Stimulated activated naive CD4-positive, alpha-beta T cell (primary cell): Measurements from ENCODE around the gene ATG16L1.
A peak's percentile ranks its signal among the peaks of the same experiment; 100 is the strongest.

Source experiments
- DNase-seq, 6 experiments: peaks; one replicate each; lab custom pipeline; 2025; lab: John Stamatoyannopoulos, UW

ATG16L1 gene

DNA sequence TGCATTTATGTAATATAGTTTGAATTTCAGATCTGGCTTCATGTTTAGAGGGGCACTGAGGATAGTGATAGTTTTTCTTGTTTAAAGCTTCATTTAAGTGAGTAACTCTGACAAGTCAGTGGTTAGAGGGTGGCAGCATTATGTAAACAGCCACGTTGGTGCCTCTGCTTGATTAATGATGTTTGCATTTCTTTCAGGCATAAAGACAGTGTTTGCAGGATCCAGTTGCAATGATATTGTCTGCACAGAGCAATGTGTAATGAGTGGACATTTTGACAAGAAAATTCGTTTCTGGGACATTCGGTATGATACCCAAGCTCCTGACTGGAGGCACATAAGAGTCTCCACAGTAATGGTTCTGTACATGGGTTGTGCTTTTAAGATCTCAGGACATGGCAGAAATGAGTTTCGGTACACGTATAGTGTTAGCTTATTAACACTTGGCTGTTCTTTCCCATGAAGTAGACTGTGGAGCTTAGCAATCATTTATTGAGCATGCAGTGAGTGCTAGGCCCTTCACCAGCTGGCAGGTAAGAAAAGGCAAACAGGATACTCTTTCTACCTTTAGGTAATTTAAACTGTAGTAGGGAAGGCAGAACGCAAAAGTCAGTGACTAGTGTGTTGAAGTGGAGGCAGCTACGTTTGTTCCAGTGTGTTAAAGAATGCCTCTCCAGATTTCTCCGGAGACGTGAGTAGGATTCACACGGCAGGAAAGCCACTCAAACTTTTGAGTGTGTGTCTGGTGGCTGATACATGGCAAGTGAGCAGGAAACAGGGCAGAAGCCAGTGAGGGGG is 38.8 kb downstream of the ATG16L1 start:
- no peak for DNase-seq

DNA sequence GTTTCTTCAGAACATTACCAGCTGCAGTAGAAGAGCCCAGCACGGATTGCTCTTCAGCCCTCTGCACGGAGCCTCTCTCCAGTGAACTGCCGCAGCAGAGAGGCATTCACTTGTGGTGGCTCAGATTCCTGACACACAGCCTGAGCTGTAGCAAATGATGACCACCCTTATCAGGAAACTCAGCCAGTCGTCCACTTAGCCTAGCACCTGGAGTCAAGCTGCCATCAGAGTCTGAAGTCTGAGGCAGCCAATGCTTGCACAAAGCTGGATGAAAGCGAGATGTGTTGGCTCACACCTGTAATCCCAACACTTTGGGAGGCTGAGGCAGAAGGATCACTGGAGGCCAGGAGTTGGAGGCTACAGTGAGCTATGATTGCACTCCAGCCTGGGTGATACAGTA is 44.4 kb downstream of the ATG16L1 start:
- no peak for DNase-seq

DNA sequence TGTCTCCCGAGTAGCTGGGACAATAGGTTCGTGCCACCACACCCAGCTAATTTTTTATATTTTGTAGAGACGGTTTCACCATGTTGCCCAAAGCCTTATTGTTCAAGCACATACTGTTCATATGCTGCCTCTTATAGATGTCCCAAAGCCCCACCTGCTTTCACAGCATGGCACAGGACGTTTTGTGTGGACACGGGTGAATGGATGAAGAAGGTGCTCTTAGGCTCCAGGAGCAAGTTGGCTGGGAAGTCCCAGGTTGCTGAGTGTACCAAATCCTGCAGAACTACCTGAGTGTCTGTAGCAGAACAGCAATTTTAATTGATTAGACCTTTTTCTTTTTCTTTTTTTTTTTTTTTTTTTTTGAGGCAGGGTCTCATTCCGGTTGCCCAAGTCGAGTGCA is 45.6 kb downstream of the ATG16L1 start:
- DNase-seq: no peak

DNA sequence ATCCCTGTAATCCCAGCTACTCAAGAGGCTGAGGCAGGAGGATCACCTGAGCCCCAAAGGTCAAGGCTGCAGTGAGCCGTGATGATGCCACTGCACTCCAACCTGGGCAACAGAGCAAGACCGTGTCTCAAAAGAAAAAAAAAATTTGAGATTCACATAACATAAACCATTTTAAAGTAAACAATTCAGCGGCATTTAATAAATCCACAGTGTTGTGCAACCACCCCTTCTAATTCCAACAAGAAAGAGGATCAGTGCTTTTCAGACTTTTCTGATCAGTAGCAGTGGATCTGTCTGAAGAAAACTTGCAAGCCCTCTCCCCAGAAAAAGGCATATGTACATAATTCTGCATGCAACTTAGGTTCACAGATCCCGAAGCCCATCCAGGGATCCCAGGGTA is 48.9 kb downstream of the ATG16L1 start:
- DNase-seq: no peak

DNA sequence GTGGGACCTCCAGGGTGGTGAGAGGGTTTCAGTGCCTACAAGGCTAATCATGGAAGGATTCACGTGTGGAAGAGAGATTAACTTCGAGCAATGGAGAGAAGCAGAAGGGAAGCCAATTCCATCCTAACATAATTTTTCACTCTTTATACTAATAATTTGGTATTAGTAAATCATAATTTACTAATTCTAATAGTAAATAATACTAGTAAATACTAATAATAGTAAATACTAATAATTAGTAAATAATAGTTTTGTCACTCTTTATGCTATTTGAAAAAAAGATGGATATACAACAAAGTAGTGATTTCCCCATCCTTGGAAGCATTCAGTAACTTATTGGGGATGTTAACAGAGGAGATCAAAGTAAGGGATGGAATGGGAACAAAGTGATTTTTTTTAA is 49.8 kb downstream of the ATG16L1 start:
- DNase-seq: no peak

DNA sequence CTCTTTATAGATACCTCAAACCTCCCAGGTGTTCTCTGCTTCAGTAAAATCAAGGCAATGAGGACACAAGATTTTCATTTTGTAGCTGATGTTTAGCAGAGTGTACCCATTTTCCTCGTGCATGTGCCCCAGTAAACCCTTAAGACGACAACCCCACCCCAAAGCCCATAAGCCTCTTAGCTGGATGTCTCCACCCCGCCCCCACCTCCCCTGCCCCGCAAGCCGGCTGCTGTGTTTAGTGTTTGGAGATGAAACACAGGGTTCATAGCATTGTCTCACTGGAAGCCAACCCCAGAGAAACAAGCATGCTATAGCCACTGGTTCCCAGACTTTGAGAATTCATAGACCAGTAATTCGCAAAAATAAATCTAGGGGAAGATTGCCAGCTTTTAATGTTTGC is 50.3 kb downstream of the ATG16L1 start:
- DNase-seq: no peak

DNA sequence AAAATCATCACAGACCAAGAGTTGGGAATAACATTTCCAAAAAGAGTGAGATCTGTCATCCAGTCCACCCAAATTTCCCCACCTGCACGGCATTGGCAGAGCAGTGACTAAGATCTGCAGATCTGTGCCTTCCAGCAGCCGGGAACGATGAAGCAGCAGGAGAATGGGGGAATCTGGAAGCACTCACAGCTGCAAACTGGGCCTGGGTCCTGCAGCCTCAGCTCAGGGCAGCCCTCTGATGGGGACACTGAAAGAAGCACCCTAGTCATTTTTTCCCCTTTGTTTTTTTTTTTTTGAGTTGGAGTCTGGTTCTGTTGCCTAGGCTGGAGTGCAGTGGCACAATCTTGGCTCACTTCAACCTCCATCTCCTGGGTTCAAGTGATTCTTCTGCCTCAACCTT is 51.8 kb downstream of the ATG16L1 start:
- no peak for DNase-seq

DNA sequence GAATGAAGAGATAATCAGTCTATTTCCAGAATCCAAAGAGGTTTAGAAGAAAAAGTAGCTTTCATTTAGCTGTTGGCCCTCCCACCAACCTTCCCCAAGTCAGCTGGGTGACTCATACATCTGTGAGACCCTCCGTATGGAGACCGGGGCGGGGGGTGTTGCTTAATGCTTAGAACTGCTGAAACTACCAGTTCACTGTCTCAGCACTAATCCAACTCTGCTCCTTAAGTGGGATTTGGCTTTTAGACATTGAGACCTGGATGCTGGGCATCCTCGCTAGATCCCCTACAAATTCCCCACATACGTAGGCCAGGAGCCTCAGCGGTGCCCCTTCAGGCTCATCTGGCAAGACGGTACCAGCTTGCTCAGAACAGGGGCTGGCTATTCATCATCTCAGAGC is 56.1 kb downstream of the ATG16L1 start, which contains the start of gene SAG:
TSS of gene SAG (plus strand) at position 252 of the 400 bp plus-strand sequence. CDS start 1,374 bp downstream, outside the sequence.
- DNase-seq: no peak

DNA sequence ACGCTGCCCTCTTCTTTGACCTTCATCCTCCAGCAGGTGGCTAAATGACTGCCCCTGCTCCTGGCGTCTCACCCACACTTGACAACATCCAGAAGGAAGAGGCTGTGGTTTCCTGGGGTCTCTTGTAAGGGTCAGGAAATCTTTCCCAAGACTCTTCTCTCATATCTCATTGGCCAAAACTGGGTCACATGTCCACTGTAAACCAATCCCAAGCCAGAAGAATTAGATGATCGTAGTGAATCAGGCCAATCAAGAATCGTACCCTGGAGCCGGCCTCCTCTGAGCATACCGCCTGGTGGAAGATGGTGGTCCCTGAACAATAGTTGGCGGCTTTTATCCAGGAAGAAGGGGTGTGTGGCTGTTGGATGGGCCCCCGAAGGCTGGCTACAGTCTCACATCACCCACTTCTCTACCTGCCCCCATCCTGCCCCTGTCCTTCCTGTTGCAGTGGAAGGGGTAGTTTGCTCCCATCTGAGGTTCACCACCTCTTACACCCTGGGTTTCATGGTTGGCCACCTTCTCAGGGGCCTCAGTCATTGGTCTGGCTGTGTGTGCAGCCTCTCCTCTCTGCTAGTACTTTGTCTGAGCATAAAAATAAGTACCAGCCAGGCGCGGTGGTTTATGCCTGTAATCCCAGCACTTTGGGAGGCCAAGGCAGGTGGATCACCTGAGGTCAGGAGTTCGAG is 59.9 kb downstream of the ATG16L1 start:
- DNase-seq: no peak

DNA sequence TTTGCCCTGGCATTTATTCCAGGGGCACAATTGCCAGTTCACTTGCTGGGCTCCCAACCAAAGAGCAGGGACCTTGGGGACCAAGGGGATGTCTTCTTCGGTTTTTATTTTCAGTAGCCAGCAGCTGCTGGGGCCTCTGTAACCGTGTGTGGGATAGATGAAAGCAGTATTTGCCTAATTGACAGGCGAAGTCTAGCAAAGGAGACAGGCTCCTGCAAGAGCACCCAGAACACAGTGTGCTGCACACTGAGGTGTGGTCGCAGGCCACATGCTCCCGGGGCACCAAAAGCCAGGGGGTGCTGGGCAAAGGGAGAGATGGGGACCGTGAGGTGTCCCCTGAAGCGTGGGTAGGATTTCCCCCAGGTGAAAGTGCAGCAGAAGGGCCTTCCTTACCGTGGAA is 61.4 kb downstream of the ATG16L1 start:
- no peak for DNase-seq

DNA sequence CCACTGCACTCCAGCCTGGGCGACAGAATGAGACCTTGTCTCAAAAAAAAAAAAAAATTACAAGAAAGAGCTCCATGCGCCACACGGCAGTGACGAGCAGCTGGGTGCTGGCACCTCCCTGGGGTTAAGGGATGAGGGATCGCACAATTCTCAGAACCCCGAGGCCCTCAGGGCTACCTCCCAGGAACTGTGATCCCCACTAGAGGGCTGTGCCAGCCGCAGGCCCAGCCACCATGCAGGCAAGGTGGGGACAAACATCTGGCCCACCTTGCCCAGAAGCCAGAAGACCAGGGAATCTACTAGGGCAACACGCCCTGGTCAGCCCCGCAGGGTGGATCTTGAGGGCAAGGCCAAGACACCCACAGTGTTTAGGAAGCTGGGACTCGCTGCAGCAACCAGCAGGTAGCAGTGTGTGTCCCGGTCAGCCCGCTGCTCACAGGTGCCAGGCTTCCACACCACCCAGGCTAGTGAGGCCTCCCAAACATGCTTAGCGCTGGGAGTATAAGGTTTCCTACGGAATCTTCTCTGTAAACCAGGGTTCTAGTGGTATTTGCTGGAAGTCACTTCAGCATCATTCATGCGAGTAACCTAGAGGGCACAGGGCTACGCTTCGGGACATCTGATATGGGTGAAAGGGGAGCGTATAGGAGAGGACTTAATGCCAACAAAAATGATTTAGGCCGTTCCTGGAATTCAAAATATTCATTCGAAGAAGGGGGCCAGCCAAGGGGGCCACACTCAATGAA is 62.9 kb downstream of the ATG16L1 start:
- no peak for DNase-seq

DNA sequence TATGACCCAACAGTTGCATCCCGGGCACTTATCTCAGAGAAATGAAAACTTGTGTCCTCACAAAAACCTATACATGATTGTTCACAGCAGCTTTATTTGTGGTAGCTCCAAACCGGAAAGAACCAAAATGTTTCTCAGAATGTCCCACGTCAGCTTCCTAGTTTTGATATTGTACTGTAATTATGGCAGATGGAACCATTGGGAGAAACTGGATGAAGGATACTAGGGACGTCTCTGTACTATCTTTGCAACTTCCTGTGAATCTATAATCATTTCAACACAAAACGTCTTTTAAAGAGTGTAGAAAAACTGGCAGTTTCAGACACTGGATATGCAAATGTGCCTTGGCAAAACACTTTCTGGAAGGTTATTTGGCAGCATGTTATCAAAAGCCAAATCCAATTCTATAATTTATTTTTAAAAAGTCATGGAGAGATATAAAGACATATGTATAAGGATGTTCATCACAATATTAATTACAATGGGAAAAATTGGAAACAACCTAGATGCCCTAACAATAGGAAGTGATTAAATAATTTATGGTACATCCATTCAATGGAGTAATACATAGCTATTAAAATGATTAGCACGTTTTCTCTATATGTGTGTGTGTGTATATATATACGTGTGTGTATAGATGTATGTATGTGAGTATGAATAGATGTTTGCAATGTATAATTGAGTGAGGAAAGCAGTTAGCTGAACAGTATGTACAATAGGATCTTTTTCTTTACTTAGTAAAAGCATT is 65.9 kb downstream of the ATG16L1 start:
- DNase-seq: no peak

DNA sequence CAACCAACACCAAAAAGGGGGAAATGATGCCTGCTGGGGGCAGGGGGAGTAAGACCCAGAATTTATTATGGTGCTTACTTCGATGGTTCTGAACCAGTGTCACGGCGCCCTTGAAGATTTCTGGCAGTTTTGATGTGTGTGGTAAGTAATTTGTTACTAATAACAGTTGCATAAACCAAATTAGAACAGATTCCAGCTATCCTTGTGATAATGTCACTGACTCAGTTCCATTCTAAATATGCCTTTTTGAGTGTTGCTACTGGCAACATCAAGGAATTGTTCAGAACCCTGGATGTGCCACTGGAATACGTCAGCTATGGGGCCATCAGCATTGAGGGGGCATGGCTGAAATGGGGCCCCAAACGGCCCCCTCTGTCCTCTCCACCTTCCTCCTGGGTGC is 67.8 kb downstream of the ATG16L1 start:
- DNase-seq: no peak

DNA sequence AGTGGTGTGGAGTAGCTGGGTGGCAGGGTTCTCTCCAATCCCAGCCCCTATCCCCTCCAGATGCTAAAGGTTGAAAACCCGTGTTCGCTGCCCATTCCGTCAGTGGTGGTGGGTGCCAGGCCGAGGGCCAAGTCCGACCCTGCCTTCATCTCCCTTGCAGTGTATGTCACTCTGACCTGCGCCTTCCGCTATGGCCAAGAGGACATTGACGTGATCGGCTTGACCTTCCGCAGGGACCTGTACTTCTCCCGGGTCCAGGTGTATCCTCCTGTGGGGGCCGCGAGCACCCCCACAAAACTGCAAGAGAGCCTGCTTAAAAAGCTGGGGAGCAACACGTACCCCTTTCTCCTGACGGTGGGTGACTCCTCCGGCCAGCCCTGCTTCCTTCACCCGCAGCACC is 69.0 kb downstream of the ATG16L1 start:
- no peak for DNase-seq

DNA sequence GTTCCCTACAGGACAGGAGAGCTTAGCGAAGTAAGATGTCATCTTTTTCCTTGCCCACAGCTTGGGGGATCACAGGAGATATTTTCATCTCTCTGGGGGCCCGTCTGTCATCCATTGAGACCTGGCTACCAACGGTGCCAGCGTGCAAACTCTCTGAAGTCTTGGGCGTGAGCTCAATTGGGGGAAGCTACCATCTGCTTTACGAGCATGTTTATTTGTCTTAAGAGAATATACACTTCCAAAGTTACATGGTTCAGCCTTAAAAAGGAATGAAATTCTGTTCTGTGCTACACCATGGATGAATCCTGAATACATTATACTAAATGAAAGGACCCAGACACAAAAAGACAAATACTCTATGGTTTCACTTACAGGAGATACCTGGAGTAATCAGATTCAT is 69.7 kb downstream of the ATG16L1 start:
- DNase-seq: no peak

DNA sequence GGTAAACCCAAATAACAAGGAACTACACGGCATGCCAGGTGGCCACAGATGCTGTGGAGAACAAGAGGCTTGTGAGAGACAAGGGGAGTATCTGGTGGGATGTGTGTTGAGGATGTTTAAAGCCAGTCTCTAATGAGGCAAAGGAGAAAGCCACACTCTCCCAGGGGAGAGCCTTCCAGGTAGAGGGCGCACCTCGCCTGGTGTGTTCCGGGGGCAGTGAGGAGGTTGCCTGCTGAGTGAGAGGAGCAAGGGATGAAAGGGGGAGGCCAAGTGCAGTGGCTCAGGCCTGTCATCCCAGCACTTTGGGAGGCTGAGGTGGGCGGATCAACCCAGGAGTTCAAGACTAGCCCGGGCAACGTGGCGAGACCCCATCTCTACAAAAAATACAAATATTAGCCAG is 72.4 kb downstream of the ATG16L1 start:
- DNase-seq: no peak

DNA sequence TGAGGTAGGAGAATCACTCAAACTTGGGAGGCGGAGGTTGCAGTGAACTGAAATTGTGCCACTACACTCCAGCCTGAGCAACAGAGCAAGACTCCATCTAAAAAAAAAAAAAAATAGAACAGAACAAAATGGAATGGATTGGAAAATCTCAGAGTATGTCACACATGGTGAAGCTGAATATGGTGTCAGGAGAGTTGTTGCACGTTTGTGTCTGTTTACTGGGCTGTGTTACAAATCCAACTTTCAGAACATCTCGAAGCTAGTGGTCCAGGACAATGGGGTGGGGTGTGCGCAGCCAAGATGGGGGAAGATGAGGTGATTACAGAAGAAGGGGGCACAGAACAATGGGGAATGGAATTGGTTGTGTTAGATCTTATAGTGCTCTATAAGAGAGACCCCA is 73.8 kb downstream of the ATG16L1 start:
- DNase-seq: no peak

DNA sequence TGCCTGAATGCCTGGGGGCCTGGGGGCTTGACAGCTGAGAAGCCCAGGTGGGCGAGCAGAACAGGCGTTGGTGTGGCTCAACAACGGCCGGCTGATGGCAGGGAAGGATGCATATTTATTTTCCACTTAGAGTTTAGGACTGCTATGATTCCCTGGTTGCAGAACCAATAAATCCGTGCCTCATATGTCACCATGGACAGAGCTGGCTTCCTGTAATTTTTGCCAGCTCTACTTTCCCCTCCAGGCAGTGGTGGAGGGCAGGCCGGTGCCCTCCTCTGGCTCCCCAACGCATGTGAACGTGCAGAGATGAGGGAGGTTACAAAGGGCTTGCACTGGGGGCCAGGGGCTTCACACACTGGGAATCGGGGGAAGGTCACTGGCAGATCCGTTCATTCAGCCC is 74.3 kb downstream of the ATG16L1 start:
- DNase-seq: no peak

DNA sequence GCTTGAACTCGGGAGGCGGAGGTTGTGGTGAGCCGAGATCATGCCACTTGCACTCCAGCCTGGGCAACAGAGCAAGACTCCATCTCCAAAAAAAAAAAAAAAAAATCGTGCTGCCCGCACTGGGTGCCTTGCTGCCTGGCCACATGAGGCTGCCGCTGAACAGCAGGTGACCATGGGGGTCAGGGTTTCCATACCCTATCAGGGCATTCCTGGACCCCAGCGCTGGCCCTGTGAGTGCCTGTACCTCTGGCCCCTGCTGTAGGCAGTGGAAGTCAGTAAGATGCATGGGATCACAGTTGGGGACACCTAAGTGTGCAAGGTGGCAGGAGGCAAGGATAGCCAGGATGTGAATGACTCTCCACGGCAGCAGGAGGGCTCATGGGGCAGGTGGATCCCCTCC is 75.0 kb downstream of the ATG16L1 start:
- no peak for DNase-seq

DNA sequence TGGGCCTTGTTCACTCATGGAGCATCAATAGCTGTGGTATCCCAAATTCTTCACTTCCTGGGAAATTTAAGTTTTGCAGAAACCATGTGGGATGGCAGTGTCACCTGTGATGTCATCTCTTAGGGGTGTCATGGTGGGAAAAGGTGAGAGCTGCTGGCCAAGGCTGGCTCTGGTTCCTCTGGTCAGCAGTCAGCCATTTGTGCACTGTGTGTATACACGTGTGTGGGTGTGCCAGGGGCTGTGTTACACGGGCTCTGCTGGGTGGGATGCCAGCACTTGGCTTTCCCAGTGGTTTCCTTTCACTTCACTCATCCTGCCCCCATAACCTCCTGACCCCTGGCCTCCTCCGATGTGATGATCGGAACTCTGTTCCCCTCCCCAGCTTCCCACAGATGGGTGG is 77.4 kb downstream of the ATG16L1 start:
- DNase-seq: no peak

DNA sequence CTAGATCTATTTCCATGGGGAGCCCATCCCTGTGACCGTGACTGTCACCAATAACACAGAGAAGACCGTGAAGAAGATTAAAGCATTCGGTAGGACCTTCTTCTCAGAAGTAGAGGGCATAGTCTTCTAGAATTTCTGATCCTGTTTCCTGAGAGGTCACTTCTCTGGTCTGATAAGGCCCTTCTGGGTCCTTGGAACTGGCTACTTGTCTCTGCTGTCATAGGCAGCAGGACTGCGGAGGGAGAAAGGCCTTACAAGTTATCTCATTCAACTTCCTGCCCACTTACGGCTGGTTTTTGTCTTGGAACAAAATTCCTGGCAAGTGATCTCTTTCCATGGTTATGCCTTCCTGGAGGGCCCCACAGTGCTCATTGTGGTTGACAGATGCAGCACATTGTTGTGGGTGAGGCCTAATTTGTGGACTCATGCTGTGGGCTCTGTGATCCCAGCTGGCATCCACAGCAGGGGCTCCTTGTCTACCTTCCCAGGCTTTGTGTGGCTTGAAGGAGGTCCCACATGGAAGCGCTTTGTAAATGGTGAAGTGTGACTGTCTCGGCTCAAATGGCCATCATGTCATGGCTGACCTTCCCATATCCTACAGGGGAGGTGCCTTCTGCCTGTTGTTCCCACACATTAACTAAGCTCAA is 78.1 kb downstream of the ATG16L1 start:
- no peak for DNase-seq

DNA sequence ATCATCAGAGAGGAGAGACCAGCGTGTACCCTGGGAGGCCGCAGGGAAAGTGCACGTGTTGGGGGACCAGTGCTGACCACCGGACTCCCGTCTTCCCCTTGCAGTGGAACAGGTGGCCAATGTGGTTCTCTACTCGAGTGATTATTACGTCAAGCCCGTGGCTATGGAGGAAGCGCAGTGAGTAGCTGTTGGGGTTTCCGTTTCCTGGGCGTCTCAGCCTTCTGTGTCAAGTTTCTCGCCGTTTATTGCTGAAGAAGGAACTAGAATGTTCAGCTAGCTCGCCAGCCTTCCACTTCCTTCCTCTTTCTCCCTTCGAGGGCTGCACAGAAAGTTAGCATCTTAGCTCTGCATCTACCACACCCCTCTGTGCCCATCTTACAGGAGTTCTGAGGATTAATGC is 80.1 kb downstream of the ATG16L1 start:
- DNase-seq: peak; percentile 36 to 87 (median 76)
